Endothelial cell of umbilical vein (primary cell): Measurements from ENCODE around the gene ETV6. TPM values are rescaled to one million over a fixed set of nuclear protein-coding genes. Genes with fewer than 3 reads are reported as not detected.

Source experiments
- BruUV-seq: library from RNA; stranded (reverse); fragments of 400-500 nt; replicated peaks from 2 replicates; lab custom pipeline; 2021; lab: Mats Ljungman, UMichigan
- CTCF ChIA-PET: fragments of 300-600, 350-600 bp; sonication (Branson Sonifier 250); formaldehyde crosslinking; loops from one replicate; lab custom pipeline; 2021; ENCODE audit warnings: antibody characterized with exemption, inconsistent platforms; lab: Charles Lee
- POLR2A ChIA-PET: fragments of 300-600, 350-600 bp; sonication (Branson Sonifier 250); formaldehyde crosslinking; loops from one replicate; lab custom pipeline; 2021; ENCODE audit warnings: antibody characterized with exemption, inconsistent platforms; lab: Charles Lee
- DNase-seq: peaks from one replicate; pipeline ENCODE4 v3.0.0-alpha.2; 2011; ENCODE audit warnings: low read depth, low spot score
- FAIRE-seq: peaks from 2 replicates; lab custom pipeline; 2011; peaks lifted over from hg19 to GRCh38; lab: Jason Lieb, UNC
- H2AFZ ChIP-seq: 2 replicates; pipeline ENCODE4 v1.6.0; 2012; ENCODE audit warnings: low read depth, low read length, control low read depth, inconsistent platforms
- H3K27ac ChIP-seq: 2 replicates; pipeline ENCODE4 v1.5.1; 2011; ENCODE audit warnings: low read depth, mild to moderate bottlenecking, control low read depth, low read length, moderate library complexity; ENCODE audit not compliant: insufficient read depth
- H3K27me3 ChIP-seq, 2 experiments: 2 replicates each; pipeline versions ENCODE4 v1.6.0 to v1.6.1; 2011; ENCODE audit warnings: low read length in 2 of 2, mixed read lengths in 1 of 2; ENCODE audit not compliant: control insufficient read depth in 2 of 2, insufficient read depth in 2 of 2
- H3K36me3 ChIP-seq, 2 experiments: 2 replicates in 1 of 2; 3 replicates in 1 of 2; pipeline ENCODE4 v1.5.1; 2011; ENCODE audit warnings: low read length in 2 of 2, mild to moderate bottlenecking in 1 of 2, moderate library complexity in 1 of 2; ENCODE audit not compliant: control insufficient read depth in 2 of 2, insufficient read depth in 2 of 2; ENCODE audit errors: extremely low read depth in 1 of 2
- H3K4me1 ChIP-seq: 3 replicates; pipeline ENCODE4 v1.5.1; 2011; ENCODE audit warnings: mild to moderate bottlenecking, low read length; ENCODE audit not compliant: control insufficient read depth, insufficient read depth; ENCODE audit errors: extremely low read depth
- H3K4me2 ChIP-seq: 2 replicates; pipeline ENCODE4 v1.6.1; 2011; ENCODE audit warnings: low read length, control low read depth, mixed read lengths; ENCODE audit not compliant: insufficient read depth
- H3K4me3 ChIP-seq, 3 experiments: fragments of 200-600 bp in 1 of 3; sonication (generic), shearing (Covaris generic) in 1 of 3; replicated peaks in 1 of 3; 2 replicates each; pipeline ENCODE4 v1.5.1; 2011 to 2016; ENCODE audit warnings: control low read depth in 3 of 3, low read length in 3 of 3, mild to moderate bottlenecking in 2 of 3, inconsistent platforms in 1 of 3, low read depth in 1 of 3, moderate library complexity in 1 of 3; ENCODE audit not compliant: insufficient read depth in 1 of 3
- H3K79me2 ChIP-seq: 2 replicates; pipeline ENCODE4 v1.6.0; 2012; ENCODE audit warnings: low read length, inconsistent platforms; ENCODE audit not compliant: control insufficient read depth, insufficient read depth
- H3K9ac ChIP-seq: replicated peaks from 2 replicates; pipeline ENCODE3; 2011; ENCODE audit warnings: low read length, control low read depth; ENCODE audit not compliant: insufficient read depth; ENCODE audit errors: extremely low read depth
- H3K9me1 ChIP-seq: replicated peaks from 3 replicates; pipeline ENCODE4 v1.6.0; 2011; ENCODE audit warnings: mild to moderate bottlenecking, low read length; ENCODE audit not compliant: control insufficient read depth, insufficient read depth; ENCODE audit errors: extremely low read depth
- H3K9me3 ChIP-seq: replicated peaks from 2 replicates; pipeline ENCODE4 v1.5.1; 2012; ENCODE audit warnings: low read length, inconsistent platforms; ENCODE audit not compliant: control insufficient read depth, insufficient read depth
- H4K20me1 ChIP-seq: replicated peaks from 2 replicates; pipeline ENCODE3; 2011; ENCODE audit warnings: mild to moderate bottlenecking, low read length; ENCODE audit not compliant: control insufficient read depth, insufficient read depth; ENCODE audit errors: extremely low read depth
- CTCF ChIP-seq, 2 donors: IDR thresholded peaks; 1 replicate in 1 of 2; 2 replicates in 1 of 2; pipeline ENCODE4 v1.5.1; 2011; ENCODE audit warnings: low read length in 2 of 2, mild to moderate bottlenecking in 2 of 2, moderate library complexity in 2 of 2, control low read depth in 1 of 2, inconsistent platforms in 1 of 2, low read depth in 1 of 2; ENCODE audit not compliant: insufficient read depth in 1 of 2; ENCODE audit errors: extremely low read depth in 1 of 2
- EZH2 ChIP-seq: IDR thresholded peaks from 2 replicates; pipeline ENCODE4 v1.6.1; 2012; ENCODE audit warnings: borderline replicate concordance, low read depth, mild to moderate bottlenecking, moderate library complexity, low read length, inconsistent platforms; ENCODE audit not compliant: severe bottlenecking
- FOS ChIP-seq: IDR thresholded peaks from 2 replicates; pipeline ENCODE4 v1.6.1; 2011; ENCODE audit warnings: mild to moderate bottlenecking, low read length, moderate library complexity, borderline replicate concordance; ENCODE audit not compliant: insufficient read depth
- JUN ChIP-seq: IDR thresholded peaks from 2 replicates; pipeline ENCODE4 v1.6.1; 2011; ENCODE audit warnings: borderline replicate concordance, low read depth; ENCODE audit not compliant: insufficient read length, insufficient read depth
- MYC ChIP-seq: IDR thresholded peaks from one replicate; pipeline ENCODE4 v1.6.1; 2011; ENCODE audit warnings: mild to moderate bottlenecking, low read depth, low read length
- POLR2A ChIP-seq: IDR thresholded peaks from 2 replicates; pipeline ENCODE4 v1.6.1; 2012; ENCODE audit warnings: low read depth, mild to moderate bottlenecking, control low read depth, low read length
- POLR2AphosphoS5 ChIP-seq: IDR thresholded peaks from 2 replicates; pipeline ENCODE4 v1.6.1; 2012; ENCODE audit warnings: low read depth, mild to moderate bottlenecking, control low read depth, low read length, moderate library complexity; ENCODE audit not compliant: insufficient read depth
- dilution Hi-C: fragments of 300-500 bp; cut with MboI; formaldehyde crosslinking; loops from one replicate; pipeline ENCODE4 v1.15.0; 2019; ENCODE audit warnings: low sequenced_read_pairs; ENCODE audit not compliant: extremely low pct_ligation_motif_present
- intact Hi-C: fragments of 100-400 bp; cut with micrococcal nuclease; formaldehyde crosslinking; loops from one replicate; pipeline ENCODE4 v1.10.0; 2022
- polyA plus RNA-seq, 4 experiments: library from polyadenylated mRNA; depleted of rRNA in 3 of 4; stranded (reverse) in 3 of 4; unstranded in 1 of 4; fragments of >200 nt; gene quantifications; 2 replicates each; pipeline versions ENCODE4 v1.2.1 to v1.2.3, GENCODE V29; 2011 to 2012; ENCODE audit warnings: missing spikeins in 1 of 4
- total RNA-seq: library from RNA; stranded (reverse); gene quantifications from 2 replicates; pipeline ENCODE4 v1.2.3, GENCODE V29; 2021

The ETV6 gene
- total and polyA plus RNA-seq, 2 donors (not counting 3 experiments of a cell fraction or from before 2014, with no cell fraction given) = 15.9 to 57.1 TPM

GRCh38 chr12:11877869-11878780 lies 228.7 kb downstream of the ETV6 start:
- H3K9ac ChIP-seq = no peak overlapping the region
- POLR2A ChIA-PET = interaction anchor here (0.5 kb wide), 1 partner anchor 9 kb away, joined by 4 read pairs; no protein-coding TSS in a partner anchor
- BruUV-seq = no TSS peak

GRCh38 chr12:11879306-11879705 lies 229.8 kb downstream of the ETV6 start:
- peak overlapping the region; percentile 17 for H3K27ac ChIP-seq
- intact Hi-C loops (no loop called here), dilution Hi-C loops (no loop called here)
- H3K4me2 ChIP-seq = peak overlapping the region; percentile 66
- ChIA-PET POLR2A (interaction anchor here (0.6 kb wide), 1 partner anchor 189 kb away, joined by 5 read pairs; no protein-coding TSS in a partner anchor), CTCF (interaction anchor here (0.7 to 1.8 kb wide), 4 partner anchors 13 to 154 kb away, joined by 3 to 5 read pairs (median 4); no protein-coding TSS in a partner anchor)
- no peaks in the 10 kb centered on the region for H3K9me1 ChIP-seq
- H3K27me3 ChIP-seq = no peaks in the 10 kb centered on the region
- H3K79me2 ChIP-seq = peaks cover 15% of the 10 kb centered on the region
- TF ChIP-seq CTCF (IDR thresholded peaks at IDR 0.05; ENCODE audit: extremely low read depth in 1 of 2, insufficient read depth in 1 of 2, low read depth in 1 of 2, low read length in 2 of 2) = no peak
- TF ChIP-seq MYC = no peak
- no peak for TF ChIP-seq POLR2AphosphoS5
- no peak for TF ChIP-seq POLR2A
- TF ChIP-seq JUN = no peak
- peak; percentile 72 for DNase-seq
- H3K9ac ChIP-seq = peak overlapping the region; percentile 11
- no peak overlapping the region for H3K4me3 ChIP-seq
- no TSS peak for BruUV-seq
- peaks cover 66% of the 10 kb centered on the region for H3K4me1 ChIP-seq
- no peaks in the 10 kb centered on the region for H3K9me3 ChIP-seq
- FAIRE-seq = peak; percentile 37
- no peak overlapping the region for H2AFZ ChIP-seq
- H3K36me3 ChIP-seq = peaks cover 0 to 3% of the 10 kb centered on the region in 2 experiments
- H4K20me1 ChIP-seq = no peaks in the 10 kb centered on the region

More at GRCh38 chr12:11877869-11878780, 228.7 kb downstream of the ETV6 start:
- H4K20me1 ChIP-seq = no peaks in the 10 kb centered on the region
- no peaks in the 10 kb centered on the region for H3K9me1 ChIP-seq
- DNase-seq (peak; percentile 84), FAIRE-seq (peak; percentile 84)
- H3K4me1 ChIP-seq = peaks cover 58% of the 10 kb centered on the region
- no peaks in the 10 kb centered on the region for H3K36me3 ChIP-seq
- no peaks in the 10 kb centered on the region for H3K27me3 ChIP-seq
- H2AFZ ChIP-seq = no peak overlapping the region
- H3K27ac ChIP-seq = peak overlapping the region; percentile 42
- H3K79me2 ChIP-seq = peaks cover 15% of the 10 kb centered on the region
- no peaks in the 10 kb centered on the region for H3K9me3 ChIP-seq
- H3K4me2 ChIP-seq = no peak overlapping the region
- dilution Hi-C loops = no loop called here
- intact Hi-C loops = loop anchor here (1.0 kb wide), 1 partner anchor 15 kb away; no protein-coding TSS in a partner anchor
- CTCF ChIA-PET = interaction anchor here (1.1 to 1.8 kb wide), 2 partner anchors 14 to 155 kb away, joined by 5 to 6 read pairs; no protein-coding TSS in a partner anchor
- no peak for TF ChIP-seq EZH2
- TF ChIP-seq FOS = peak; percentile 70
- H3K4me3 ChIP-seq = no peak overlapping the region
